Keratinocyte (primary cell): ENCODE data around the gene WNT1.

Experiments used
- CTCF ChIP-seq, 3 experiments: IDR thresholded peaks in 1 of 3; conservative IDR thresholded peaks in 1 of 3; optimal IDR thresholded peaks in 1 of 3; 2 replicates in 2 of 3; 3 replicates in 1 of 3; pipeline versions ENCODE3 to v1.5.1; 2011; ENCODE audit warnings: low read length in 3 of 3, mild to moderate bottlenecking in 3 of 3, moderate library complexity in 2 of 3, control low read depth in 1 of 3, inconsistent platforms in 1 of 3; ENCODE audit not compliant: insufficient read depth in 2 of 3; ENCODE audit errors: extremely low read depth in 1 of 3
- EZH2 ChIP-seq: IDR thresholded peaks from one replicate; pipeline ENCODE4 v1.6.1; 2012; ENCODE audit warnings: inconsistent platforms, mild to moderate bottlenecking, low read length, moderate library complexity

- TF ChIP-seq CTCF (optimal IDR thresholded peaks at IDR 0.05 in 1 of 3, IDR thresholded peaks at IDR 0.05 in 1 of 3, conservative IDR thresholded peaks at IDR 0.05 in 1 of 3; ENCODE audit: extremely low read depth in 1 of 3, insufficient read depth in 2 of 3, low read length in 3 of 3) (no peak), EZH2 (no peak)
Measured at GRCh38 chr12:48968467-48968866, 9.7 kb upstream of the WNT1 start.
